K562 (cell line): ENCODE results near the gene PDE2A. TPM values are rescaled to one million over a fixed set of nuclear protein-coding genes. Genes with fewer than 3 reads are reported as not detected.

Source experiments
- ATAC-seq: fragments of 200-7000 bp; cut with Tn5 transposase; 3 replicates; pipeline ENCODE4 v1.9.1; 2020; ENCODE audit warnings: moderate library complexity
- BruUV-seq: library from RNA; stranded (reverse); fragments of 400-500 nt; replicated peaks from 2 replicates; lab custom pipeline; 2021; lab: Mats Ljungman, UMichigan
- CTCF ChIA-PET: fragments of 300-600 bp; formaldehyde crosslinking; extraction: SDS; loops from one replicate; lab custom pipeline; 2021; ENCODE audit warnings: low intra/inter-chr PET ratio; lab: Yijun Ruan, JAX
- POLR2A ChIA-PET: fragments of 300-600, 350-650 bp; sonication (Branson Sonifier 250); formaldehyde crosslinking; extraction: SDS; loops from one replicate; lab custom pipeline; 2021; ENCODE audit warnings: antibody characterized with exemption, inconsistent platforms; lab: Yijun Ruan, JAX
- DNase-seq, 4 experiments: peaks; one replicate each; pipeline versions ENCODE4 v3.0.0 to v3.0.0-alpha.2; 2011 to 2018; ENCODE audit warnings: low spot score in 3 of 4, mixed read lengths in 3 of 4; ENCODE audit errors: extremely low read depth in 1 of 4
- FAIRE-seq: peaks from 2 replicates; lab custom pipeline; 2011; peaks lifted over from hg19 to GRCh38; lab: Jason Lieb, UNC
- H2AFZ ChIP-seq: 2 replicates; pipeline ENCODE4 v1.6.0; 2011; ENCODE audit warnings: low read depth, low read length, control low read depth, inconsistent platforms
- H3K27ac ChIP-seq: fragments of 200-600 bp; 3 replicates; pipeline ENCODE4 v1.8.0; 2011; ENCODE audit warnings: low read depth, mild to moderate bottlenecking, control low read depth, inconsistent platforms, low read length, moderate library complexity, mixed read lengths; ENCODE audit errors: extremely low read depth
- H3K27me3 ChIP-seq, 2 experiments: fragments of 300-600 bp in 1 of 2; 2 replicates in 1 of 2; 3 replicates in 1 of 2; pipeline versions ENCODE4 v1.6.0 to v1.8.0; 2011; ENCODE audit warnings: inconsistent platforms in 2 of 2, low read length in 2 of 2, mild to moderate bottlenecking in 1 of 2, mixed read lengths in 1 of 2, moderate library complexity in 1 of 2; ENCODE audit not compliant: control insufficient read depth in 2 of 2, insufficient read depth in 2 of 2
- H3K36me3 ChIP-seq: fragments of 300-600 bp; 3 replicates; pipeline ENCODE4 v1.8.0; 2011; ENCODE audit warnings: mild to moderate bottlenecking, low read length, inconsistent platforms; ENCODE audit not compliant: control insufficient read depth, insufficient read depth
- H3K4me1 ChIP-seq, 2 experiments: fragments of 200-600 bp in 1 of 2; replicated peaks in 1 of 2; 2 replicates in 1 of 2; 3 replicates in 1 of 2; pipeline versions ENCODE4 v1.5.1 to v1.8.0; 2011; ENCODE audit warnings: inconsistent platforms in 2 of 2, low read length in 2 of 2, mild to moderate bottlenecking in 1 of 2, mixed read lengths in 1 of 2, moderate library complexity in 1 of 2; ENCODE audit not compliant: control insufficient read depth in 2 of 2, insufficient read depth in 2 of 2
- H3K4me2 ChIP-seq: 2 replicates; pipeline ENCODE4 v1.6.1; 2011; ENCODE audit warnings: low read length, control low read depth, inconsistent platforms, mixed read lengths; ENCODE audit not compliant: insufficient read depth
- H3K4me3 ChIP-seq: fragments of 200-600 bp; sonication (generic), shearing (Covaris generic); 2 replicates; pipeline ENCODE4 v1.5.1; 2016; ENCODE audit warnings: control low read depth, inconsistent platforms
- H3K79me2 ChIP-seq: fragments of 200-600 bp; 3 replicates; pipeline ENCODE4 v1.8.0; 2011; ENCODE audit warnings: low read length, inconsistent platforms; ENCODE audit not compliant: control insufficient read depth, insufficient read depth
- H3K9ac ChIP-seq, 2 experiments: 2 replicates each; pipeline versions ENCODE4 v1.6.0 to v1.6.1; 2011; ENCODE audit warnings: low read depth in 2 of 2, low read length in 2 of 2, control low read depth in 1 of 2, inconsistent platforms in 1 of 2, mild to moderate bottlenecking in 1 of 2, mixed read lengths in 1 of 2; ENCODE audit not compliant: insufficient read depth in 1 of 2
- H3K9me1 ChIP-seq: one replicate; pipeline ENCODE4 v1.6.0; 2011; ENCODE audit warnings: inconsistent platforms, mild to moderate bottlenecking, low read length, moderate library complexity; ENCODE audit not compliant: control insufficient read depth, insufficient read depth
- H3K9me3 ChIP-seq: replicated peaks from 2 replicates; pipeline ENCODE4 v1.5.1; 2011; ENCODE audit warnings: low read depth, low read length, inconsistent platforms; ENCODE audit not compliant: control insufficient read depth, insufficient read depth
- H4K20me1 ChIP-seq: replicated peaks from 2 replicates; pipeline ENCODE4 v1.6.1; 2011; ENCODE audit warnings: low read length, inconsistent platforms, mixed read lengths; ENCODE audit not compliant: control insufficient read depth, insufficient read depth
- MYNN ChIP-seq, 2 experiments: sonication (generic); formaldehyde crosslinking in 1 of 2; IDR thresholded peaks; 2 replicates each; pipeline versions ENCODE4 v1.5.0 to v1.6.1; 2016 to 2020; ENCODE audit warnings: antibody characterized with exemption in 1 of 2, missing genetic modification reagents in 1 of 2
- POLR2G ChIP-seq: fragments of 200-400 bp; formaldehyde crosslinking; IDR thresholded peaks from 2 replicates; pipeline ENCODE4 v1.6.1; 2017; ENCODE audit warnings: low read depth, mild to moderate bottlenecking, antibody characterized with exemption, low read length, moderate library complexity
- RUNX1 ChIP-seq: sonication (generic); IDR thresholded peaks from 2 replicates; pipeline ENCODE4 v1.6.1; 2016; ENCODE audit warnings: antibody characterized with exemption, low read depth
- WGBS: fragments of 100-300 bp; shearing (Covaris generic); methylation state at CpG from one replicate; pipeline ENCODE4 v1.1.6; 2016; ENCODE audit warnings: low coverage, mixed read lengths; ENCODE audit not compliant: insufficient coverage; ENCODE audit errors: missing lambda C conversion rate; 5-methylcytosine and 5-hydroxymethylcytosine counted together
- in situ Hi-C: fragments of 300-500 bp; cut with MboI; formaldehyde crosslinking; loops from 4 replicates; pipeline ENCODE4 v1.15.0; 2018; ENCODE audit warnings: inconsistent platforms, mixed read lengths
- intact Hi-C: fragments of 100-400 bp; cut with micrococcal nuclease; formaldehyde crosslinking; loops from 2 replicates; pipeline ENCODE4 v1.14.2; 2022
- polyA plus RNA-seq, 8 experiments: library from polyadenylated mRNA; depleted of rRNA in 4 of 8; stranded (reverse) in 5 of 8; unstranded in 3 of 8; fragments of >200 nt; fragmentation: Nextera tagmentation in 2 of 8; fragmentation: Illumina TruSeq in 1 of 8; extraction: Ambion mirVana in 2 of 8; extraction: Trizol in 1 of 8; gene quantifications; 2 replicates each; pipeline versions ENCODE4 v1.2.1 to v1.2.3, GENCODE V29; 2011 to 2014; ENCODE audit warnings: inconsistent platforms in 1 of 8, missing spikeins in 1 of 8
- total RNA-seq, 7 experiments: library from RNA; depleted of rRNA in 6 of 7; stranded (reverse); fragments of >200 nt in 6 of 7; fragmentation: Illumina TruSeq in 2 of 7; extraction: Trizol in 2 of 7; gene quantifications; 2 replicates each; pipeline versions ENCODE4 v1.2.1 to v1.2.3, GENCODE V29; 2011 to 2021; ENCODE audit warnings: low replicate concordance in 1 of 7
- TF ChIP-seq, protein P1 (sequence below): fragments of 450-650 bp; IDR thresholded peaks from 2 replicates; pipeline ENCODE4 v1.6.1; 2016
- TF ChIP-seq, protein P2 (sequence below): fragments of 200-800 bp; sonication (Bioruptor generic); IDR thresholded peaks from 2 replicates; pipeline ENCODE4 v1.6.1; 2016; ENCODE audit warnings: missing genetic modification characterization, missing compliant biosample characterization
- TF ChIP-seq, protein P3 (sequence below): fragments of 450-650 bp; IDR thresholded peaks from 2 replicates; pipeline ENCODE4 v1.6.1; 2016; ENCODE audit warnings: missing biosample characterization, missing genetic modification characterization

PDE2A gene
- total and polyA plus RNA-seq, 9 of the 15 experiments (the other 6 are each of a cell fraction or from before 2014, with no cell fraction given) = 0.07 to 15.2 (median 1.6) TPM; not detected in 1

DNA sequence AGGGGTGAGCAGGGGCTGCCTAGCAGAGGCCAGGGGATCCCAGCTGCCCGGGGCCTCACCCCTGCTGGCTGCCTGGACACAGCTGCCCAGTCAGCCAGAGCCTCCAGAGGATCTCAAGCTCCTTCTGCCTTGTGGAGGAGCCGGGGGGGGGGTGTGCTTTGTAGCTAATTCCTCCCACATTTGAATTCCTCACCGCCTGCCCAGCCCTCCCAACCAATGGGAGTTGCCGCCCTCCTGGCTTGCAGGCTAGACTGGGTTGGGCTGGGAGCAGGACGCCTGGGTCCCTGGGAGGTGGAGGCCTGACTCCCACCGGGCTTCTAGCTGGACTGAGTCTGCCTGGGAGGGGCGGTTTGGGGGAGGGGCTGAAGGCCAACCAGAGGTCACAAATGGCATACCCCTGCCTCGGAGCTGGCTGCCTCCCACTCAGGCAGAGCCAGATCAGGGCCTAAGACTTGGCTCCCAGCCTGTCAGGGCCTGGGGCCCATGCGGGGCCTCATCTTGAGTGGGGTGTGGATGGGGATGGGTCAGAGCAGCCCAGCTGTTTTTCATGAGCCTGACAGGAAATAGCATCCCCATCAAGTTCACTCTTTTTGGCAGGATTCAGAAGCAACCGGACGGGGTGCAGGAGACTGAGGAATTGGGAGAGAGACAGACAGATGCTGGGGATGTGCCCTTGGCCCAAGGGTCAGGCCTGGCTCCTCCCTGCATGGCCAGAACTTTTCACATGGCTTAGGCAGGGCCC is 29.2 kb upstream of the PDE2A start:
- no peak for FAIRE-seq
- in situ Hi-C loops = no loop called here
- H3K36me3 ChIP-seq = peaks cover 88% of the 10 kb centered on the region; the same call in 2 of the 3 replicates

More for the DNA sequence above, 29.2 kb upstream of the PDE2A start:
- no peak for TF ChIP-seq RUNX1
- TF ChIP-seq, protein P1, sequence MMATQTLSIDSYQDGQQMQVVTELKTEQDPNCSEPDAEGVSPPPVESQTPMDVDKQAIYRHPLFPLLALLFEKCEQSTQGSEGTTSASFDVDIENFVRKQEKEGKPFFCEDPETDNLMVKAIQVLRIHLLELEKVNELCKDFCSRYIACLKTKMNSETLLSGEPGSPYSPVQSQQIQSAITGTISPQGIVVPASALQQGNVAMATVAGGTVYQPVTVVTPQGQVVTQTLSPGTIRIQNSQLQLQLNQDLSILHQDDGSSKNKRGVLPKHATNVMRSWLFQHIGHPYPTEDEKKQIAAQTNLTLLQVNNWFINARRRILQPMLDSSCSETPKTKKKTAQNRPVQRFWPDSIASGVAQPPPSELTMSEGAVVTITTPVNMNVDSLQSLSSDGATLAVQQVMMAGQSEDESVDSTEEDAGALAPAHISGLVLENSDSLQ = no peak
- TF ChIP-seq, protein P2, sequence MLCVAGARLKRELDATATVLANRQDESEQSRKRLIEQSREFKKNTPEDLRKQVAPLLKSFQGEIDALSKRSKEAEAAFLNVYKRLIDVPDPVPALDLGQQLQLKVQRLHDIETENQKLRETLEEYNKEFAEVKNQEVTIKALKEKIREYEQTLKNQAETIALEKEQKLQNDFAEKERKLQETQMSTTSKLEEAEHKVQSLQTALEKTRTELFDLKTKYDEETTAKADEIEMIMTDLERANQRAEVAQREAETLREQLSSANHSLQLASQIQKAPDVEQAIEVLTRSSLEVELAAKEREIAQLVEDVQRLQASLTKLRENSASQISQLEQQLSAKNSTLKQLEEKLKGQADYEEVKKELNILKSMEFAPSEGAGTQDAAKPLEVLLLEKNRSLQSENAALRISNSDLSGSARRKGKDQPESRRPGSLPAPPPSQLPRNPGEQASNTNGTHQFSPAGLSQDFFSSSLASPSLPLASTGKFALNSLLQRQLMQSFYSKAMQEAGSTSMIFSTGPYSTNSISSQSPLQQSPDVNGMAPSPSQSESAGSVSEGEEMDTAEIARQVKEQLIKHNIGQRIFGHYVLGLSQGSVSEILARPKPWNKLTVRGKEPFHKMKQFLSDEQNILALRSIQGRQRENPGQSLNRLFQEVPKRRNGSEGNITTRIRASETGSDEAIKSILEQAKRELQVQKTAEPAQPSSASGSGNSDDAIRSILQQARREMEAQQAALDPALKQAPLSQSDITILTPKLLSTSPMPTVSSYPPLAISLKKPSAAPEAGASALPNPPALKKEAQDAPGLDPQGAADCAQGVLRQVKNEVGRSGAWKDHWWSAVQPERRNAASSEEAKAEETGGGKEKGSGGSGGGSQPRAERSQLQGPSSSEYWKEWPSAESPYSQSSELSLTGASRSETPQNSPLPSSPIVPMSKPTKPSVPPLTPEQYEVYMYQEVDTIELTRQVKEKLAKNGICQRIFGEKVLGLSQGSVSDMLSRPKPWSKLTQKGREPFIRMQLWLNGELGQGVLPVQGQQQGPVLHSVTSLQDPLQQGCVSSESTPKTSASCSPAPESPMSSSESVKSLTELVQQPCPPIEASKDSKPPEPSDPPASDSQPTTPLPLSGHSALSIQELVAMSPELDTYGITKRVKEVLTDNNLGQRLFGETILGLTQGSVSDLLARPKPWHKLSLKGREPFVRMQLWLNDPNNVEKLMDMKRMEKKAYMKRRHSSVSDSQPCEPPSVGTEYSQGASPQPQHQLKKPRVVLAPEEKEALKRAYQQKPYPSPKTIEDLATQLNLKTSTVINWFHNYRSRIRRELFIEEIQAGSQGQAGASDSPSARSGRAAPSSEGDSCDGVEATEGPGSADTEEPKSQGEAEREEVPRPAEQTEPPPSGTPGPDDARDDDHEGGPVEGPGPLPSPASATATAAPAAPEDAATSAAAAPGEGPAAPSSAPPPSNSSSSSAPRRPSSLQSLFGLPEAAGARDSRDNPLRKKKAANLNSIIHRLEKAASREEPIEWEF (CRISPR knock-in tag) = no peak
- peak; percentile 8; the same call in 1 of the 2 replicates for TF ChIP-seq POLR2G
- no peak for TF ChIP-seq MYNN (IDR thresholded peaks at IDR 0.05)
- TF ChIP-seq MYNN (CRISPR knock-in tag; IDR thresholded peaks at IDR 0.05) = no peak
- TF ChIP-seq, protein P3, sequence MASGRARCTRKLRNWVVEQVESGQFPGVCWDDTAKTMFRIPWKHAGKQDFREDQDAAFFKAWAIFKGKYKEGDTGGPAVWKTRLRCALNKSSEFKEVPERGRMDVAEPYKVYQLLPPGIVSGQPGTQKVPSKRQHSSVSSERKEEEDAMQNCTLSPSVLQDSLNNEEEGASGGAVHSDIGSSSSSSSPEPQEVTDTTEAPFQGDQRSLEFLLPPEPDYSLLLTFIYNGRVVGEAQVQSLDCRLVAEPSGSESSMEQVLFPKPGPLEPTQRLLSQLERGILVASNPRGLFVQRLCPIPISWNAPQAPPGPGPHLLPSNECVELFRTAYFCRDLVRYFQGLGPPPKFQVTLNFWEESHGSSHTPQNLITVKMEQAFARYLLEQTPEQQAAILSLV (tag) = no peak
- 70% methylated on average over 9 of the region's 11 CpGs for WGBS
- BruUV-seq = no TSS peak
- H4K20me1 ChIP-seq = no peaks in the 10 kb centered on the region
- H3K27me3 ChIP-seq = no peaks in the 10 kb centered on the region
- H3K79me2 ChIP-seq = no peaks in the 10 kb centered on the region
- H3K4me3 ChIP-seq = no peak overlapping the region
- H3K9ac ChIP-seq = peak overlapping the region in 1 of 2 experiments; percentile 1; a peak in 1 of 4 replicates
- H3K27ac ChIP-seq = no peak overlapping the region
- DNase-seq = peak in 3 of 4 experiments; percentile 32 to 58 (median 50)
- no peak overlapping the region for H2AFZ ChIP-seq
- ChIA-PET POLR2A (interaction anchor here (0.6 to 1.0 kb wide), 4 partner anchors 13 to 73 kb away, joined by 3 to 4 read pairs (median 4); no protein-coding TSS in a partner anchor), CTCF (interaction anchor here (0.6 kb wide), 1 partner anchor 105 kb away, joined by 3 read pairs; no protein-coding TSS in a partner anchor)
- no peak overlapping the region for H3K4me2 ChIP-seq
- peaks cover 4% of the 10 kb centered on the region for H3K9me1 ChIP-seq
- intact Hi-C loops = no loop called here
- peaks cover 0 to 32% of the 10 kb centered on the region in 2 experiments; a peak in 1 of 5 replicates for H3K4me1 ChIP-seq
- H3K9me3 ChIP-seq = no peaks in the 10 kb centered on the region
- peak; percentile 27; the same call in 2 of the 3 replicates for ATAC-seq
